ENCODE data around the gene SIPA1L3.

DNA sequence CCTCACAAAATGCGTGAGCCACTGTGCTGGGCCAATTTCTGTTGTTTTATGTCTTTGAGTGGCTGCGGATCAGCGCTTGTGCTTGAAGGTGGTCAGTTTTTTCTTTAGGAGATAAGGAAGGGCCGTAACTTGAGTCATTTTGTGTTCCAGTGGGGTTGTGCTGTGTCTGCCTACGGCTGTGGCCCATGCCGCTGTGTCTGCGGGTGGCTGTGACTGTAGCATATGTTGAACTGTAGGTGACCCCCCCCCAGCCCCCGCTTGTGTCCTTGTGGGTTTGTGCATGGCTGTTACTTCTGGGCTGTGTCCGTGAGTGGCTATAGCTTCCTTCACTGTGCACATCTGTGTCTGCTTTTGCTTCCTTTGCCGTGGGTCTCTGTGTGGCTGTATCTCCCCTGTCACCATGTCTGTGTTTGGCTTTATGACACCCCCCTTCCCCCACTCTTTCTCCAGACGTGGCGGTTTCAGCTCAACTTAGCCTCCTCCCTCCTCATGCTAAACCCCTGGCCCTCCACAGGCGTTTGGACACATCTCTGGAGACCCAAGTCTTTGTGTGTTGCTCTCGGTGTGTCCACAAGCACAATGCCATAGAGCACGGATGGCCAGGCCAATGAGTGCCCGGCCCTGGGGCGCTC, 348.5 kb downstream of the SIPA1L3 start:
- TF ChIP-seq, protein P1, sequence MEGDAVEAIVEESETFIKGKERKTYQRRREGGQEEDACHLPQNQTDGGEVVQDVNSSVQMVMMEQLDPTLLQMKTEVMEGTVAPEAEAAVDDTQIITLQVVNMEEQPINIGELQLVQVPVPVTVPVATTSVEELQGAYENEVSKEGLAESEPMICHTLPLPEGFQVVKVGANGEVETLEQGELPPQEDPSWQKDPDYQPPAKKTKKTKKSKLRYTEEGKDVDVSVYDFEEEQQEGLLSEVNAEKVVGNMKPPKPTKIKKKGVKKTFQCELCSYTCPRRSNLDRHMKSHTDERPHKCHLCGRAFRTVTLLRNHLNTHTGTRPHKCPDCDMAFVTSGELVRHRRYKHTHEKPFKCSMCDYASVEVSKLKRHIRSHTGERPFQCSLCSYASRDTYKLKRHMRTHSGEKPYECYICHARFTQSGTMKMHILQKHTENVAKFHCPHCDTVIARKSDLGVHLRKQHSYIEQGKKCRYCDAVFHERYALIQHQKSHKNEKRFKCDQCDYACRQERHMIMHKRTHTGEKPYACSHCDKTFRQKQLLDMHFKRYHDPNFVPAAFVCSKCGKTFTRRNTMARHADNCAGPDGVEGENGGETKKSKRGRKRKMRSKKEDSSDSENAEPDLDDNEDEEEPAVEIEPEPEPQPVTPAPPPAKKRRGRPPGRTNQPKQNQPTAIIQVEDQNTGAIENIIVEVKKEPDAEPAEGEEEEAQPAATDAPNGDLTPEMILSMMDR (IDR thresholded peaks at IDR 0.05): no peak
- TF ChIP-seq POLR2A (IDR thresholded peaks at IDR 0.05): no peak
- TF ChIP-seq POLR2AphosphoS5 (IDR thresholded peaks at IDR 0.05): no peak

All from breast epithelium (tissue), 3 donors.